ENCODE measurements around the gene MTHFD1L.

- TF ChIP-seq EZH2 (IDR thresholded peaks at IDR 0.05; ENCODE audit: borderline replicate concordance, low read depth, low read length, severe bottlenecking), result no peak
- no peak for TF ChIP-seq CTCF (IDR thresholded peaks at IDR 0.05; ENCODE audit: borderline replicate concordance, extremely low read depth, low read length, poor library complexity, severe bottlenecking)
Observed at GRCh38 chr6:151056230-151056907, 190.9 kb downstream of the MTHFD1L start.

Data from DND-41 (cell line).